PFSK-1 (cell line): ENCODE data around the gene BCL2.

ENCODE experiments used
- POLR2AphosphoS5 ChIP-seq: IDR thresholded peaks from 2 replicates; pipeline ENCODE4 v1.6.1; 2012; ENCODE audit warnings: low read depth, mild to moderate bottlenecking, control low read depth, low read length, moderate library complexity
- REST ChIP-seq, 2 experiments: IDR thresholded peaks; 2 replicates each; pipeline versions ENCODE4 v1.6.1 to v1.8.0; 2011 to 2012; ENCODE audit warnings: low read depth in 2 of 2, low read length in 2 of 2, control low read depth in 1 of 2, inconsistent platforms in 1 of 2, mild to moderate bottlenecking in 1 of 2, moderate library complexity in 1 of 2; ENCODE audit not compliant: insufficient read depth in 1 of 2
- SIN3A ChIP-seq: IDR thresholded peaks from 2 replicates; pipeline ENCODE4 v1.6.1; 2012; ENCODE audit warnings: mild to moderate bottlenecking, low read length, moderate library complexity, borderline replicate concordance; ENCODE audit not compliant: insufficient read depth
- TAF1 ChIP-seq: IDR thresholded peaks from 2 replicates; pipeline ENCODE4 v1.6.1; 2012; ENCODE audit warnings: low read length, control low read depth, borderline replicate concordance; ENCODE audit not compliant: insufficient read depth

- no peak for TF ChIP-seq TAF1
- TF ChIP-seq REST (IDR thresholded peaks at IDR 0.05; ENCODE audit: insufficient read depth in 1 of 2, low read depth in 2 of 2, low read length in 2 of 2) = no peak
- TF ChIP-seq POLR2AphosphoS5 = no peak
- no peak for TF ChIP-seq SIN3A
Observed at GRCh38 chr18:63271148-63271547, 48.4 kb downstream of the BCL2 start.
